ENCODE measurements around the gene POLG.

Gene POLG

DNA sequence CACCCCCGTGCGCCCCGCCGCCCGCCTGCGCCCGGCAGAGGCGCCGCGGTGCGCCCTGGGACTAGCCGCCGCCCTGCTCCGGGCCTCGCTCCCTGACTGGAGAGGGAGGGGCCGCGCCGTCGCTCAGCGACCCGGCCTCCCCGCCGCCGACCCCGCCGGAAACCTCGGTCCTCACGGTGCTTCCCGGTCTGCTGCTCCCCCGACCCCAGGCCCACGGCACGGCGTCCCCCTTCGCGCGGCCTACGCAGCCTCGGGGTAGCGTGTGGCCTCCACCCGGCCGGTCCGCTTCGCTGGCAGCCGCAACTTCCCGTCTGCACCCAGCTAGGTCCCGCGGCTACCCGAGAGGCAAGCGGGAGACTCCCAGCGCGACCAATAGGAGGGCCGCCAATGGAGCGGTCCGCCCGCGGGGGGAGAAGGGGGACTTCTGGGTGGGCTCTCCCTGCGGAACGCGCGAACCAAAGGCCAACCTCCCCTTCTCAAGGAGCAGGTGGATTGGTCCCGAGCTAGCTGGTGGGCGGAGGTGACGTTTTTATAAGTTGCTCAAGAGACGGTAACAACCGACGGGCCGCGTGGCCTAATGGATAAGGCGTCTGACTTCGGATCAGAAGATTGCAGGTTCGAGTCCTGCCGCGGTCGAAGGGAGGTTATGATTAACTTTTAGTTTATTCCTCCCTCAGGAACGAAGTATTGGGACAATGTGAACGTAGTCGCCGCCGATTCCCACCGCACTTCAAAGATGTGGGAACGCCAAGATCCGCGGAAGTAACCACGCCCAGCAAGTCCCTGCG, at the start of gene POLG:
Gene POLG, minus strand, starts transcription at position 315 of the 788 bp plus-strand sequence. CDS start 1,070 bp downstream, outside the sequence.
- peak; percentile 95 for DNase-seq (ENCODE audit: extremely low read depth, low read depth)
- peak within 1 kb of the TSS; percentile 85 for H3K4me3 ChIP-seq (replicated peaks; ENCODE audit: low read depth, low read length)
- TF ChIP-seq, protein P1, sequence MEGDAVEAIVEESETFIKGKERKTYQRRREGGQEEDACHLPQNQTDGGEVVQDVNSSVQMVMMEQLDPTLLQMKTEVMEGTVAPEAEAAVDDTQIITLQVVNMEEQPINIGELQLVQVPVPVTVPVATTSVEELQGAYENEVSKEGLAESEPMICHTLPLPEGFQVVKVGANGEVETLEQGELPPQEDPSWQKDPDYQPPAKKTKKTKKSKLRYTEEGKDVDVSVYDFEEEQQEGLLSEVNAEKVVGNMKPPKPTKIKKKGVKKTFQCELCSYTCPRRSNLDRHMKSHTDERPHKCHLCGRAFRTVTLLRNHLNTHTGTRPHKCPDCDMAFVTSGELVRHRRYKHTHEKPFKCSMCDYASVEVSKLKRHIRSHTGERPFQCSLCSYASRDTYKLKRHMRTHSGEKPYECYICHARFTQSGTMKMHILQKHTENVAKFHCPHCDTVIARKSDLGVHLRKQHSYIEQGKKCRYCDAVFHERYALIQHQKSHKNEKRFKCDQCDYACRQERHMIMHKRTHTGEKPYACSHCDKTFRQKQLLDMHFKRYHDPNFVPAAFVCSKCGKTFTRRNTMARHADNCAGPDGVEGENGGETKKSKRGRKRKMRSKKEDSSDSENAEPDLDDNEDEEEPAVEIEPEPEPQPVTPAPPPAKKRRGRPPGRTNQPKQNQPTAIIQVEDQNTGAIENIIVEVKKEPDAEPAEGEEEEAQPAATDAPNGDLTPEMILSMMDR (IDR thresholded peaks at IDR 0.05; ENCODE audit: low read depth, low read length, missing control alignments), result no peak

DNA sequence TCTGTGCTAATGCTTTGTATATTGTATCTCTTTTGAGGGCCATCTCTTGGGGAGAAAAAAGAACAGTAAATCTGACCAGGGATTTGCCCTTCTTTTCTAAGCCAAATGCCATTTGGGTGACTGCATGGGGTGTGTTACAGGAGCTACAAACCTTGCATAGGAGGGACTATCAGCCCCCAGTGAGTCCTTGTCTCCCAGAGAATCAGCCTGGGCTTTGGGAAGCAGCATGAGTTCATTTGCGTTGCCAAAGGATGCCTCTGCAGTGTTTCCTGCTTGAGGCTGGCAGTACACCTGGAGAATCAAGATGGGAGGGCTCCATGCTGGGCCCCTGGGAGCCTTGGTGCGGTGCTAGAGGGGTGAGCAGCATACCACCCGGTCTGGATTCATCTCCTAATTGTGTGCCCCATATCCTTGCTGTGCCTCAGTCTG, 49.6 kb upstream of the POLG start:
- TF ChIP-seq, protein P1 (IDR thresholded peaks at IDR 0.05; ENCODE audit: low read depth, low read length, missing control alignments), result no peak
- H3K4me3 ChIP-seq (replicated peaks; ENCODE audit: low read depth, low read length), result no peak overlapping the region
- DNase-seq (ENCODE audit: extremely low read depth, low read depth), result no peak

DNA sequence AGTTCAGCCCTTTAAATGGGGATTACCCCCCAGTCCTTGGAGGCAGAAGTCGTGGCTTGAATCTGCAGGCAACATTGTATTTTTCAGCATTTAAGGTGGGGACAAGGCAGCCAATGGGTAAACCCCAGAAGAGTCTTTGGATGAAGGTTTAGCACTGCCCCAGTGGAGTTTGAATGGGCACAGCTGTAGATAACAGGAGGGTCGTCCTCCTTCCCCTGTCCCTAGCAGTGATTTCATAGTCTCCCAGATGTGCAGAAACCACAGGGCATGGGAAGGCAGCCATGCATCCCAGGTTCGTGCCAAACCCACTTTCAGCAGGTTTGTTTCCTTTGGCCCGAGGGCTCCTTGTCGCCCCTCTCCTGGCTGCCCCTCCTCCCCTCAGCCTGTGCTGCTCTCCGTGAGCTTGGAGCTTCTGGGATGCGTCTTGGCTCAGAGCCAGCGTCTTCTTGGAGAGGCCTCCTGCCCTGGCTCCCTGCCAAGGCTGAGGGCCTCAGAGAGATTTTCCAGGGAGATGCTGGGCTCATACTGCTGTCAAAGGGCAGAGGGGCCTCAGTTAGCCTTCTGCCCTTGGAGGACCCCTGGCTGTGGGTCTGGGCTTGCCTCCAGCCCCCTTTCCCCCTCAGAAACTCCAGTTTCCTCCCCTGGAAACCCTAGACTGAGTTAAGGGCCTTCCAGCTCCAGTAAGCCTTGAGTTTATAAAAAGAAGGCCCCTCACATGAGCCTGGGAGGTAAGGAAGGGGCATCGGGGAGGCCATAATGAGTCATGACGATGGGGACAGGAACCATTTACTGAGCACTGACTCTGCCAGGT, 48.9 kb upstream of the POLG start:
- TF ChIP-seq, protein P1 (IDR thresholded peaks at IDR 0.05; ENCODE audit: low read depth, low read length, missing control alignments), result no peak
- no peak overlapping the region for H3K4me3 ChIP-seq (replicated peaks; ENCODE audit: low read depth, low read length)
- peak; percentile 21 for DNase-seq (ENCODE audit: extremely low read depth, low read depth)

DNA sequence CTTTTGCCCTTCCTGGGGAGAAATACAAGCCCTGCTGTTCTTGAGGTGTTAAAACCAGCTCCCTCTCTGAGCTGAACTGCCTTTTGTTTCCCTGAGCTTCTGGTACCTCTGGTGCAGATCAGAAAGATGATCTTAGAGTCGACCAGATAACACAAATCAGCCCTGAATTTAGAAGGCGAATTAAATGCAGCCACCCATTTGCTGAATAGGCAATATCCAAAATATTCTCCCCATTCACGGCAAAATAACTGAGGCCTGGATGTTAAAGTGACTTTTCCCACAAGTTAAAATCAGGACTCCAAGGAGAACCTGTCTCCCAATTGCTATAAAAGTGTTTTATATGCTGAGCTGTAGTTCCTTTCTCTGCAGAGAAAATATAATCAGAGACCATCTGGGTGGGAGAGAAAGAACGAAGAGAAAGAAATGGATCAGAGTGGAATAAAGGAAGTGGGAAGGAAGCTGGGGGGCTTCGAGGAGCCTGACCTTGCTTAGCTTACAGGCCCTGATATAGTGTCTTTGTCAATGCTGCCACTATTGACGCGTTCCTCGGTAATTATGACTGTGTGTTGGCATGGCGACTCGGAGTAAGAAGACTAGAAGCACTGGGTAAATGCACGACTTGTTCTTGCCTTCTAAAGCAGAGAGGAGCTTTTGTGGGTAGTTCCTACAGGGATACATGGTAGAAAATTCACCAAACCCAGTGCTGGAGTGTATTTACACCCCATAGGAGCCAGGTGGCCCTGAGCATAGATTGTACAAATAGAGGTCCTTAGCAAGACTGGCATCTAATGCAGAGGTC, 47.5 kb upstream of the POLG start:
- no peak for DNase-seq (ENCODE audit: extremely low read depth, low read depth)
- TF ChIP-seq, protein P1 (IDR thresholded peaks at IDR 0.05; ENCODE audit: low read depth, low read length, missing control alignments), result no peak
- no peak overlapping the region for H3K4me3 ChIP-seq (replicated peaks; ENCODE audit: low read depth, low read length)

DNA sequence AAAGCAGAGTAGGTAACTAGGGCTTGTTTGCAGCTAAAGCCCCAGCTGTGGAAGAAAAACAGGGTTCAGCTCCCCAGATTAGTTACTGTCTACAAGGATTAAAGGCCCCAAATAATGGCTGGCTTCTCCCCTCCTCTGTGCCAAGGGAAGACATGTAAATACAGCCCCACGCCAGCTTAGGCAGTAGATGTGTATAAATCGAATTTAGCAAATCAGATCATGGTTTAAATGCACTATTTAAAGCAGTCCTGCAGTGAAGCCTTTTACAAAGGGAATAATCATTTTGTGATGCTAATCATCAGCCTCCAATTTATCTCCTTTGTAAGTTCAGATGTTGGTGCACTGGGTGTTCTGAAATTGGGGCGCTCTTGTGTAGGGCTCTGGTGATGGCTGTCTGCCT, 46.7 kb upstream of the POLG start:
- H3K4me3 ChIP-seq (replicated peaks; ENCODE audit: low read depth, low read length), result no peak overlapping the region
- TF ChIP-seq, protein P1 (IDR thresholded peaks at IDR 0.05; ENCODE audit: low read depth, low read length, missing control alignments), result no peak
- no peak for DNase-seq (ENCODE audit: extremely low read depth, low read depth)

DNA sequence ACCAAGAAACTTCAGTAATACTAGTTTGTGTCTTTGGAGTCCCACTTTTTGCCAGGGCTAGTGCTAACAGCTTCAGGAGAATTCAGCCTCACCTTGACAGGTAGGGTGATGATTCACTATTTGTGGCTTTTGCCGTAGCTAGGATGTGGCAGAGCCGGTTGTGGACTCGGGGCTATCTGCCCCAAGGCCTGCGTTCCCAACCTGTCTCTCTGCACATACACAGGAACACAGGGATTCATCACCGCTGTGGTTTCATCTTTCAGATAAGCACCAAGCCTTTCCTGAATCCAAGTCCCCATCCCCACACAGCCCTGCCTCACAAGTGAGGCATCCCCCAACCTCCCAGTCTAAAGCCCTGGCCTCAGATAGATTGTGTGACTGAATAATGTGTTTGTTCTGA, 45.2 kb upstream of the POLG start:
- no peak for DNase-seq (ENCODE audit: extremely low read depth, low read depth)
- TF ChIP-seq, protein P1 (IDR thresholded peaks at IDR 0.05; ENCODE audit: low read depth, low read length, missing control alignments), result no peak
- no peak overlapping the region for H3K4me3 ChIP-seq (replicated peaks; ENCODE audit: low read depth, low read length)
